ENCODE measurements around the gene CCL19.

DNA sequence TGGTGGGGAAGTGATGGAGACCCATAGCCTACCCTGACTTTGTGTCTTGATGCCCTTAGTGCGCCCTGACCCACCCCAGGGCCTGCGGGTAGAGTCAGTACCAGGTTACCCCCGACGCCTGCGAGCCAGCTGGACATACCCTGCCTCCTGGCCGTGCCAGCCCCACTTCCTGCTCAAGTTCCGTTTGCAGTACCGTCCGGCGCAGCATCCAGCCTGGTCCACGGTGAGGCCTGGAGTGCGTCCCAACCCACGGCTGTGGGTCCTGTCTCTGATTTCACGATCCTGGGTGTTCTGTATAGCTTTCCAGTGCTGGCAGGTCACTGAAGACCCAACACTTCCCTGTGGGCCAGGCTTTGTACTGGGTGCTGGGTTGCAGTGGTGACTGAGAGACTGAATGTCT, 32.6 kb downstream of the CCL19 start:
- TF ChIP-seq POLR2AphosphoS5 (IDR thresholded peaks at IDR 0.05; ENCODE audit: low read depth, low read length) = no peak
- no peak for TF ChIP-seq TAF1 (IDR thresholded peaks at IDR 0.05; ENCODE audit: borderline replicate concordance, low read depth, low read length)
- TF ChIP-seq EP300 (IDR thresholded peaks at IDR 0.05; ENCODE audit: borderline replicate concordance in 1 of 2, low read depth in 1 of 2, low read length in 1 of 2) = no peak
- TF ChIP-seq, protein P1, sequence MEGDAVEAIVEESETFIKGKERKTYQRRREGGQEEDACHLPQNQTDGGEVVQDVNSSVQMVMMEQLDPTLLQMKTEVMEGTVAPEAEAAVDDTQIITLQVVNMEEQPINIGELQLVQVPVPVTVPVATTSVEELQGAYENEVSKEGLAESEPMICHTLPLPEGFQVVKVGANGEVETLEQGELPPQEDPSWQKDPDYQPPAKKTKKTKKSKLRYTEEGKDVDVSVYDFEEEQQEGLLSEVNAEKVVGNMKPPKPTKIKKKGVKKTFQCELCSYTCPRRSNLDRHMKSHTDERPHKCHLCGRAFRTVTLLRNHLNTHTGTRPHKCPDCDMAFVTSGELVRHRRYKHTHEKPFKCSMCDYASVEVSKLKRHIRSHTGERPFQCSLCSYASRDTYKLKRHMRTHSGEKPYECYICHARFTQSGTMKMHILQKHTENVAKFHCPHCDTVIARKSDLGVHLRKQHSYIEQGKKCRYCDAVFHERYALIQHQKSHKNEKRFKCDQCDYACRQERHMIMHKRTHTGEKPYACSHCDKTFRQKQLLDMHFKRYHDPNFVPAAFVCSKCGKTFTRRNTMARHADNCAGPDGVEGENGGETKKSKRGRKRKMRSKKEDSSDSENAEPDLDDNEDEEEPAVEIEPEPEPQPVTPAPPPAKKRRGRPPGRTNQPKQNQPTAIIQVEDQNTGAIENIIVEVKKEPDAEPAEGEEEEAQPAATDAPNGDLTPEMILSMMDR (IDR thresholded peaks at IDR 0.05) = no peak
- TF ChIP-seq, protein P2, sequence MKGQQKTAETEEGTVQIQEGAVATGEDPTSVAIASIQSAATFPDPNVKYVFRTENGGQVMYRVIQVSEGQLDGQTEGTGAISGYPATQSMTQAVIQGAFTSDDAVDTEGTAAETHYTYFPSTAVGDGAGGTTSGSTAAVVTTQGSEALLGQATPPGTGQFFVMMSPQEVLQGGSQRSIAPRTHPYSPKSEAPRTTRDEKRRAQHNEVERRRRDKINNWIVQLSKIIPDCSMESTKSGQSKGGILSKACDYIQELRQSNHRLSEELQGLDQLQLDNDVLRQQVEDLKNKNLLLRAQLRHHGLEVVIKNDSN (IDR thresholded peaks at IDR 0.05; ENCODE audit: borderline replicate concordance, low read depth) = no peak
- TF ChIP-seq RFX5 (IDR thresholded peaks at IDR 0.05; ENCODE audit: low read length) = no peak
- TF ChIP-seq, protein P3, sequence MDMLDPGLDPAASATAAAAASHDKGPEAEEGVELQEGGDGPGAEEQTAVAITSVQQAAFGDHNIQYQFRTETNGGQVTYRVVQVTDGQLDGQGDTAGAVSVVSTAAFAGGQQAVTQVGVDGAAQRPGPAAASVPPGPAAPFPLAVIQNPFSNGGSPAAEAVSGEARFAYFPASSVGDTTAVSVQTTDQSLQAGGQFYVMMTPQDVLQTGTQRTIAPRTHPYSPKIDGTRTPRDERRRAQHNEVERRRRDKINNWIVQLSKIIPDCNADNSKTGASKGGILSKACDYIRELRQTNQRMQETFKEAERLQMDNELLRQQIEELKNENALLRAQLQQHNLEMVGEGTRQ (IDR thresholded peaks at IDR 0.05; ENCODE audit: borderline replicate concordance, low read depth, low read length) = no peak
- no peak for TF ChIP-seq YY1 (IDR thresholded peaks at IDR 0.05; ENCODE audit: low read depth)

Measured in SK-N-SH (cell line).